ENCODE results near the gene CACNA2D2.

GRCh38 chr3:50380405-50381085 is 122.9 kb downstream of the CACNA2D2 start:
- TF ChIP-seq CTCF (conservative IDR thresholded peaks at IDR 0.05) (no peak), ZFX (IDR thresholded peaks at IDR 0.05) (no peak)
